ENCODE results near the gene SLC4A3.

SLC4A3 gene

GRCh38 chr2:219638948-219639755, 11.7 kb downstream of the SLC4A3 start:
- no peak overlapping the region for H3K27ac ChIP-seq
- no peaks in the 10 kb centered on the region for H3K36me3 ChIP-seq (ENCODE audit: control insufficient read depth, insufficient read depth, low read length)
- H3K79me2 ChIP-seq: no peaks in the 10 kb centered on the region

DNA sequence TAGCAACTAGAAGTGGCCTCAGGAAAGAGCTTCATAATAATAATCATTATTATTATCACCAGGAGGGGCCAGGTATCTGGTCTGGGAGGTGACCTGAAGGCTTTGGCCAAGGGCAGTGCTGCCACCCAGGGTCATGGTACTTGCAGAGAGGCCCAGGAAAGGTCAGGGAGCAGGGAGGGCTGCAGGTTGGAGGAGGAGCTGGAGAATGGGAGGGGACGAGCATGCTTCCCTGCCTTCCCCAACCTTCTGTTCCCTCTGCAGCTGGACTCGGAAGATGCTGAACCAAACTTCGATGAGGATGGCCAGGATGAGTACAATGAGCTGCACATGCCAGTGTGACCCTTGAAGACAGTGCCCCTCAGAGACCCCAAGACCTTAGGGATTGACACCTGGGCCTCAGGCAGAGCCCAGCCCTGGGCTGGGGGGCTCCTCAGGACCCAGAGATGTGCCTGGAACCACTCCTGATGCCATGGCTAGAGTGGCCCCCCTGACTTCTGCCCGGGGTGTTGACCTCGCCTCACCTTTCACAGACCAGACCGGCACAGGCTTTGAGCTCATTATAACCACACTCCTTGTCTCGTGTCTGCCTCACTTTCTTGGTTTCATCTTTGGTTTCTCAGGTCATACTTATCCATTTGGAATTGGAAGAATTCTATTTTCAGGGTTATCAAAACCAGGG, 14.1 kb downstream of the SLC4A3 start:
- Histone ChIP-seq H2AFZ (no peak overlapping the region), H3K27me3 (ENCODE audit: control insufficient read depth, insufficient read depth, low read length) (no peaks in the 10 kb centered on the region), H3K27ac (no peak overlapping the region), H3K4me3 (ENCODE audit: low read depth, low read length) (no peak overlapping the region), H3K9ac (no peak overlapping the region), H3K9me3 (ENCODE audit: control insufficient read depth, low read length) (no peaks in the 10 kb centered on the region), H3K4me1 (peaks cover 4% of the 10 kb centered on the region), H3K36me3 (ENCODE audit: control insufficient read depth, insufficient read depth, low read length) (no peaks in the 10 kb centered on the region), H3K79me2 (no peaks in the 10 kb centered on the region), H3K4me2 (ENCODE audit: low read length) (no peak overlapping the region)
- TF ChIP-seq, protein P1, sequence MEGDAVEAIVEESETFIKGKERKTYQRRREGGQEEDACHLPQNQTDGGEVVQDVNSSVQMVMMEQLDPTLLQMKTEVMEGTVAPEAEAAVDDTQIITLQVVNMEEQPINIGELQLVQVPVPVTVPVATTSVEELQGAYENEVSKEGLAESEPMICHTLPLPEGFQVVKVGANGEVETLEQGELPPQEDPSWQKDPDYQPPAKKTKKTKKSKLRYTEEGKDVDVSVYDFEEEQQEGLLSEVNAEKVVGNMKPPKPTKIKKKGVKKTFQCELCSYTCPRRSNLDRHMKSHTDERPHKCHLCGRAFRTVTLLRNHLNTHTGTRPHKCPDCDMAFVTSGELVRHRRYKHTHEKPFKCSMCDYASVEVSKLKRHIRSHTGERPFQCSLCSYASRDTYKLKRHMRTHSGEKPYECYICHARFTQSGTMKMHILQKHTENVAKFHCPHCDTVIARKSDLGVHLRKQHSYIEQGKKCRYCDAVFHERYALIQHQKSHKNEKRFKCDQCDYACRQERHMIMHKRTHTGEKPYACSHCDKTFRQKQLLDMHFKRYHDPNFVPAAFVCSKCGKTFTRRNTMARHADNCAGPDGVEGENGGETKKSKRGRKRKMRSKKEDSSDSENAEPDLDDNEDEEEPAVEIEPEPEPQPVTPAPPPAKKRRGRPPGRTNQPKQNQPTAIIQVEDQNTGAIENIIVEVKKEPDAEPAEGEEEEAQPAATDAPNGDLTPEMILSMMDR (IDR thresholded peaks at IDR 0.05): no peak

More at GRCh38 chr2:219638948-219639755, 11.7 kb downstream of the SLC4A3 start:
- TF ChIP-seq, protein P1 (IDR thresholded peaks at IDR 0.05): no peak
- Histone ChIP-seq H2AFZ (no peak overlapping the region), H3K9me3 (ENCODE audit: control insufficient read depth, low read length) (no peaks in the 10 kb centered on the region), H3K27me3 (ENCODE audit: control insufficient read depth, insufficient read depth, low read length) (no peaks in the 10 kb centered on the region), H3K4me3 (ENCODE audit: low read depth, low read length) (no peak overlapping the region), H3K4me2 (ENCODE audit: low read length) (no peak overlapping the region), H3K9ac (no peak overlapping the region), H3K4me1 (peaks cover 4% of the 10 kb centered on the region)

- TF ChIP-seq, protein P1 (IDR thresholded peaks at IDR 0.05): no peak
- Histone ChIP-seq H3K9me3 (ENCODE audit: control insufficient read depth, low read length) (no peaks in the 10 kb centered on the region), H3K4me3 (ENCODE audit: low read depth, low read length) (no peak overlapping the region), H3K4me1 (peaks cover 4% of the 10 kb centered on the region), H2AFZ (no peak overlapping the region), H3K4me2 (ENCODE audit: low read length) (no peak overlapping the region), H3K79me2 (no peaks in the 10 kb centered on the region), H3K27ac (no peak overlapping the region), H3K9ac (no peak overlapping the region), H3K36me3 (ENCODE audit: control insufficient read depth, insufficient read depth, low read length) (no peaks in the 10 kb centered on the region), H3K27me3 (ENCODE audit: control insufficient read depth, insufficient read depth, low read length) (no peaks in the 10 kb centered on the region)
These were observed 14.6 kb downstream of the SLC4A3 start for GRCh38 chr2:219642069-219642454.

DNA sequence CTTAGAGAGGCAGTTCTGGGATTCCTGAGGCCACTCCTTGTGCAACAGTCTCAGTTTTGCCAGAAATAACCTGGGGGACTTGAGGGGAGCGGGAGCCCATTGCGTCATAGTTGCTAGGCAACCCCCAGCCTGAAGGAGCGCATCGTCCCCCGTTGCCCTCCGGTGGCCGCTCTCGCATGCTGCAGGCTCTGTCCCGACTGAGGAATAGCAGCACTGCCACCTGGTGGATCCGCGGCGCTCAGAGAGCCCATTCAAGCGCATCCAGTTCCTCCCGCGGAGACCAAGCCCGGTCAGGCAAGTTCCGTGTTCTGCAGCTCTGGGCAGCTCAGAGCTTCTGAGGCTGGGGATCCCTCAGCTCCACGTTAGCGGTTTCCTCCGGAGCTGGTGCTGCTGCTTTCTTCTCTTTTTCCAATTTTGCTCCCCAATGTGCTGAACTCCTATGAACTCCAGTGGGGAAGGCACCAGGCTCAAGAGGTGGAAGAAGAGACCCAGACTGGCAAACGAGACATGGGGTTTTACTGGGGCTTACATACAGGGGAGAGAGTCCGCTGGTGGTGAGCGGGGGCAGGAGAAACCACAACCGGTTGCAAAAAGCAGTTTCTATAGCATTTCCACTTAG, 15.1 kb downstream of the SLC4A3 start:
- no peaks in the 10 kb centered on the region for H3K27me3 ChIP-seq (ENCODE audit: control insufficient read depth, insufficient read depth, low read length)
- H3K79me2 ChIP-seq: no peaks in the 10 kb centered on the region
- H3K36me3 ChIP-seq (ENCODE audit: control insufficient read depth, insufficient read depth, low read length): no peaks in the 10 kb centered on the region
- H3K9ac ChIP-seq: no peak overlapping the region
- H3K4me2 ChIP-seq (ENCODE audit: low read length): no peak overlapping the region
- H3K9me3 ChIP-seq (ENCODE audit: control insufficient read depth, low read length): no peaks in the 10 kb centered on the region
- no peak overlapping the region for H3K27ac ChIP-seq
- peak overlapping the region; percentile 11 for H2AFZ ChIP-seq
- H3K4me1 ChIP-seq: peaks cover 4% of the 10 kb centered on the region
- TF ChIP-seq, protein P1 (IDR thresholded peaks at IDR 0.05): peak; percentile 99
- H3K4me3 ChIP-seq (ENCODE audit: low read depth, low read length): peak overlapping the region; percentile 23

Data from parathyroid adenoma (tissue), 2 donors.